H1 (cell line): Measurements from ENCODE around the gene MRTO4. TPM values are rescaled to one million over a fixed set of nuclear protein-coding genes. Genes with fewer than 3 reads are reported as not detected.

Source experiments
- CTCF ChIA-PET: fragments of 300-600 bp; sonication (Branson Sonifier 250); formaldehyde crosslinking; loops from one replicate; lab custom pipeline; 2021; ENCODE audit not compliant: partially characterized antibody; lab: Charles Lee
- POLR2A ChIA-PET: fragments of 300-600 bp; sonication (Branson Sonifier 250); formaldehyde crosslinking; loops from one replicate; lab custom pipeline; 2021; ENCODE audit warnings: inconsistent platforms; ENCODE audit not compliant: partially characterized antibody; lab: Charles Lee
- DNase-seq, 2 experiments: peaks; one replicate each; pipeline versions ENCODE4 v3.0.0 to v3.0.0-alpha.2; 2010 to 2022; ENCODE audit warnings: low spot score in 2 of 2, low read depth in 1 of 2, mixed read lengths in 1 of 2
- FAIRE-seq: peaks from 2 replicates; lab custom pipeline; 2011; peaks lifted over from hg19 to GRCh38; lab: Jason Lieb, UNC
- H2AFZ ChIP-seq: 2 replicates; pipeline ENCODE4 v1.8.1; 2012; ENCODE audit warnings: low read length, inconsistent platforms
- H2AK5ac ChIP-seq: 2 replicates; pipeline ENCODE4 v1.6.1; 2013; ENCODE audit warnings: low read depth, low read length
- H2BK120ac ChIP-seq: replicated peaks from 2 replicates; pipeline ENCODE3; 2013; ENCODE audit warnings: low read depth, low read length, inconsistent platforms
- H2BK12ac ChIP-seq: 2 replicates; pipeline ENCODE4 v1.6.1; 2013; ENCODE audit warnings: low read depth, low read length
- H2BK15ac ChIP-seq: 2 replicates; pipeline ENCODE4 v1.6.1; 2013; ENCODE audit warnings: low read length
- H2BK20ac ChIP-seq: 2 replicates; pipeline ENCODE4 v1.6.1; 2013; ENCODE audit warnings: low read length
- H2BK5ac ChIP-seq: 2 replicates; pipeline ENCODE4 v1.6.1; 2013; ENCODE audit warnings: low read depth, low read length
- H3K14ac ChIP-seq: 2 replicates; pipeline ENCODE4 v1.6.1; 2013; ENCODE audit warnings: inconsistent platforms; ENCODE audit not compliant: insufficient read length
- H3K18ac ChIP-seq: 2 replicates; pipeline ENCODE4 v1.6.1; 2013; ENCODE audit warnings: low read length; ENCODE audit errors: extremely low read depth
- H3K23ac ChIP-seq: 2 replicates; pipeline ENCODE4 v1.6.1; 2013; ENCODE audit warnings: inconsistent platforms; ENCODE audit not compliant: insufficient read length
- H3K23me2 ChIP-seq: 2 replicates; pipeline ENCODE4 v1.6.1; 2013; ENCODE audit warnings: low read depth, low read length
- H3K27ac ChIP-seq: 2 replicates; pipeline ENCODE4 v1.6.1; 2011; ENCODE audit warnings: low read depth, low read length, inconsistent platforms
- H3K27me3 ChIP-seq, 4 experiments: replicated peaks in 1 of 4; 1 replicate in 1 of 4; 2 replicates in 3 of 4; pipeline versions ENCODE4 v1.6.1 to v1.8.1; 2011 to 2013; ENCODE audit warnings: low read length in 3 of 4, mild to moderate bottlenecking in 3 of 4, inconsistent platforms in 2 of 4, mixed read lengths in 2 of 4, moderate library complexity in 1 of 4; ENCODE audit not compliant: control insufficient read depth in 3 of 4, insufficient read depth in 3 of 4; ENCODE audit errors: extremely low read depth in 1 of 4
- H3K36me3 ChIP-seq, 4 experiments: 2 replicates each; pipeline versions ENCODE4 v1.6.1 to v1.8.1; 2011 to 2013; ENCODE audit warnings: mild to moderate bottlenecking in 4 of 4, low read length in 3 of 4, moderate library complexity in 2 of 4, control low read depth in 1 of 4, inconsistent platforms in 1 of 4; ENCODE audit not compliant: insufficient read depth in 4 of 4, control insufficient read depth in 2 of 4
- H3K4ac ChIP-seq: replicated peaks from 2 replicates; pipeline ENCODE3; 2013; ENCODE audit warnings: low read length, low read depth, mixed read lengths, inconsistent platforms; ENCODE audit not compliant: insufficient read length
- H3K4me1 ChIP-seq, 4 experiments: replicated peaks in 1 of 4; 1 replicate in 1 of 4; 2 replicates in 3 of 4; pipeline versions ENCODE4 v1.6.1 to v1.8.1; 2011 to 2013; ENCODE audit warnings: low read length in 3 of 4, inconsistent platforms in 2 of 4, mixed read lengths in 1 of 4; ENCODE audit not compliant: insufficient read depth in 4 of 4, control insufficient read depth in 3 of 4
- H3K4me2 ChIP-seq, 2 experiments: 2 replicates each; pipeline versions ENCODE4 v1.6.1 to v1.8.1; 2011 to 2013; ENCODE audit warnings: low read depth in 2 of 2, low read length in 2 of 2, control low read depth in 1 of 2, inconsistent platforms in 1 of 2, mild to moderate bottlenecking in 1 of 2; ENCODE audit not compliant: insufficient read depth in 1 of 2
- H3K4me3 ChIP-seq, 4 experiments: fragments of 200-600, 300-600 bp in 1 of 4; sonication (generic), shearing (Covaris generic), sonication (Bioruptor Twin) in 1 of 4; 2 replicates each; pipeline versions ENCODE4 v1.5.1 to v1.8.1; 2011 to 2016; ENCODE audit warnings: low read length in 4 of 4, low read depth in 3 of 4, control low read depth in 2 of 4, inconsistent platforms in 2 of 4, mild to moderate bottlenecking in 2 of 4, mixed read lengths in 1 of 4, moderate library complexity in 1 of 4; ENCODE audit not compliant: insufficient read depth in 2 of 4; ENCODE audit errors: extremely low read depth in 1 of 4
- H3K56ac ChIP-seq: replicated peaks from 2 replicates; pipeline ENCODE3; 2013; ENCODE audit warnings: low read depth, mild to moderate bottlenecking, mixed read lengths, low read length, inconsistent platforms; ENCODE audit not compliant: insufficient read length
- H3K79me1 ChIP-seq: 2 replicates; pipeline ENCODE4 v1.6.1; 2013; ENCODE audit warnings: low read depth, low read length, control low read depth
- H3K79me2 ChIP-seq, 2 experiments: 2 replicates each; pipeline versions ENCODE4 v1.6.1 to v1.8.1; 2012 to 2013; ENCODE audit warnings: low read length in 2 of 2, mild to moderate bottlenecking in 2 of 2, inconsistent platforms in 1 of 2; ENCODE audit not compliant: insufficient read depth in 2 of 2, control insufficient read depth in 1 of 2
- H3K9ac ChIP-seq, 4 experiments: replicated peaks in 1 of 4; 1 replicate in 1 of 4; 2 replicates in 3 of 4; pipeline versions ENCODE4 v1.6.1 to v1.8.1; 2011 to 2013; ENCODE audit warnings: low read depth in 3 of 4, low read length in 3 of 4, control low read depth in 2 of 4, mild to moderate bottlenecking in 2 of 4, moderate library complexity in 2 of 4, inconsistent platforms in 1 of 4; ENCODE audit errors: extremely low read depth in 1 of 4
- H3K9me3 ChIP-seq, 2 experiments: 2 replicates each; pipeline versions ENCODE4 v1.6.1 to v1.8.1; 2012 to 2013; ENCODE audit warnings: mild to moderate bottlenecking in 2 of 2, moderate library complexity in 2 of 2, control low read depth in 1 of 2, inconsistent platforms in 1 of 2, low read depth in 1 of 2, low read length in 1 of 2, mixed read lengths in 1 of 2; ENCODE audit not compliant: insufficient read depth in 2 of 2
- H4K20me1 ChIP-seq, 2 experiments: replicated peaks in 1 of 2; 2 replicates each; pipeline versions ENCODE3 to v1.8.1; 2011 to 2013; ENCODE audit warnings: inconsistent platforms in 2 of 2, low read length in 2 of 2, mild to moderate bottlenecking in 1 of 2; ENCODE audit not compliant: insufficient read depth in 2 of 2, control insufficient read depth in 1 of 2
- H4K5ac ChIP-seq: 2 replicates; pipeline ENCODE4 v1.6.1; 2013; ENCODE audit warnings: low read length, low read depth, mixed read lengths, inconsistent platforms; ENCODE audit not compliant: insufficient read length
- H4K8ac ChIP-seq: 2 replicates; pipeline ENCODE4 v1.8.0; 2013; ENCODE audit warnings: mild to moderate bottlenecking, moderate library complexity, low read length, inconsistent platforms; ENCODE audit not compliant: insufficient read depth; ENCODE audit errors: extremely low read depth
- H4K91ac ChIP-seq: replicated peaks from 2 replicates; pipeline ENCODE3; 2013; ENCODE audit warnings: low read length, mixed read lengths, inconsistent platforms; ENCODE audit not compliant: insufficient read length
- CHD1 ChIP-seq: IDR thresholded peaks from 2 replicates; pipeline ENCODE4 v1.6.1; 2012; ENCODE audit warnings: low read depth, low read length, improper control_type of control experiment
- CTCF ChIP-seq, 3 experiments: IDR thresholded peaks; 1 replicate in 2 of 3; 2 replicates in 1 of 3; pipeline versions ENCODE4 v1.5.1 to v1.6.1; 2011; ENCODE audit warnings: low read length in 3 of 3, mild to moderate bottlenecking in 3 of 3, inconsistent platforms in 2 of 3, low read depth in 1 of 3, moderate library complexity in 1 of 3; ENCODE audit not compliant: insufficient read depth in 1 of 3; ENCODE audit errors: control extremely low read depth in 1 of 3
- EZH2 ChIP-seq: fragments of 200-600 bp; sonication (generic); IDR thresholded peaks from 2 replicates; pipeline ENCODE4 v1.7.1; 2012; ENCODE audit warnings: low read depth, mild to moderate bottlenecking, moderate library complexity, low read length, inconsistent platforms; ENCODE audit not compliant: severe bottlenecking
- FOSL1 ChIP-seq: IDR thresholded peaks from 2 replicates; pipeline ENCODE4 v1.6.1; 2011; ENCODE audit warnings: mild to moderate bottlenecking, low read depth, low read length, moderate library complexity; ENCODE audit not compliant: insufficient read depth
- KDM5A ChIP-seq: fragments of 200-600 bp; IDR thresholded peaks from 2 replicates; pipeline ENCODE4 v1.7.1; 2012; ENCODE audit warnings: mild to moderate bottlenecking, low read length, inconsistent platforms, mixed read lengths
- POU5F1 ChIP-seq: IDR thresholded peaks from 2 replicates; pipeline ENCODE4 v1.6.1; 2011; ENCODE audit warnings: low read depth, mild to moderate bottlenecking, low read length, moderate library complexity
- RBBP5 ChIP-seq: IDR thresholded peaks from 2 replicates; pipeline ENCODE4 v1.7.1; 2012; ENCODE audit warnings: low read depth, mild to moderate bottlenecking, inconsistent platforms, low read length, moderate library complexity, borderline replicate concordance
- RFX5 ChIP-seq: IDR thresholded peaks from 2 replicates; pipeline ENCODE4 v1.6.1; 2011; ENCODE audit warnings: low read depth, low read length, improper control_type of control experiment, borderline replicate concordance
- SIRT6 ChIP-seq: IDR thresholded peaks from one replicate; pipeline ENCODE4 v1.7.1; 2012; ENCODE audit warnings: low read length, inconsistent platforms
- SRF ChIP-seq: IDR thresholded peaks from 2 replicates; pipeline ENCODE4 v1.6.1; 2011; ENCODE audit warnings: mild to moderate bottlenecking, low read depth, low read length, moderate library complexity
- SUZ12 ChIP-seq: fragments of 200-600 bp; sonication (generic); IDR thresholded peaks from 2 replicates; pipeline ENCODE4 v1.6.1; 2012; ENCODE audit warnings: mild to moderate bottlenecking, inconsistent platforms, low read length, moderate library complexity, mixed read lengths
- TEAD4 ChIP-seq: IDR thresholded peaks from 2 replicates; pipeline ENCODE4 v1.6.1; 2012; ENCODE audit warnings: low read depth, low read length, inconsistent platforms, mixed read lengths
- WGBS, 2 experiments: shearing (Covaris generic) in 1 of 2; methylation state at CpG; one replicate each; pipeline versions ENCODE4 v1.1.6 to v1.1.7; 2013 to 2015; ENCODE audit warnings: low lambda C conversion rate in 2 of 2, mixed read lengths in 2 of 2, inconsistent platforms in 1 of 2, low coverage in 1 of 2, missing lambda C conversion rate in 1 of 2; ENCODE audit not compliant: insufficient replicate concordance in 2 of 2, insufficient coverage in 1 of 2, insufficient read length in 1 of 2; ENCODE audit errors: extremely low coverage in 1 of 2, missing lambda C conversion rate in 1 of 2; 5-methylcytosine and 5-hydroxymethylcytosine counted together
- polyA plus RNA-seq, 7 experiments: library from polyadenylated mRNA; depleted of rRNA in 3 of 7; stranded (reverse) in 5 of 7; unstranded in 2 of 7; fragments of >200 nt in 5 of 7; fragments of 200-250 nt in 2 of 7; gene quantifications; 1 replicate in 5 of 7; 2 replicates in 1 of 7; 4 replicates in 1 of 7; pipeline versions ENCODE4 v1.2.1 to v1.2.3, GENCODE V29; 2011 to 2013; ENCODE audit warnings: missing spikeins in 2 of 7, mixed read lengths in 2 of 7
- total RNA-seq: library from RNA; stranded (reverse); fragmentation: NEBNext Ultra II Directional; extraction: Animal tissue kit (Norgen Biotek cat#: 25700); gene quantifications from 2 replicates; pipeline ENCODE4 v1.2.1, GENCODE V29; 2021

MRTO4 gene
- total and polyA plus RNA-seq, 2 of the 8 experiments (the other 6 are each of a cell fraction or from before 2014, with no cell fraction given): 36.9 to 64.3 TPM

- H3K4me2 ChIP-seq: no peak overlapping the region
- no peaks in the 10 kb centered on the region; the same call in 1 of the 2 replicates for H3K79me1 ChIP-seq
- H2BK12ac ChIP-seq: no peak overlapping the region
- H3K9ac ChIP-seq: no peak overlapping the region
- no peak overlapping the region for H2AFZ ChIP-seq
- no peaks in the 10 kb centered on the region for H3K27me3 ChIP-seq
- H2BK5ac ChIP-seq: no peak overlapping the region
- H3K56ac ChIP-seq: no peak overlapping the region
- WGBS, 2 experiments: 100% methylated on average over 3 of the region's 3 CpGs; no CpG with 5 or more reads in 1 of the 2 experiments
- CTCF ChIA-PET: interaction anchor here (4.3 to 4.4 kb wide), 2 partner anchors 8 to 12 kb away, joined by 15 to 22 read pairs; no protein-coding TSS in a partner anchor
- POLR2A ChIA-PET: interaction anchor here (0.5 kb wide), 1 partner anchor 16 kb away, joined by 3 read pairs; no protein-coding TSS in a partner anchor
- peaks cover 2 to 7% of the 10 kb centered on the region in 2 experiments for H4K20me1 ChIP-seq
- H4K8ac ChIP-seq: no peak overlapping the region
- no peak for TF ChIP-seq FOSL1
- TF ChIP-seq KDM5A: no peak
- TF ChIP-seq POU5F1: no peak
- TF ChIP-seq SUZ12: no peak
- no peak for TF ChIP-seq TEAD4
- TF ChIP-seq EZH2: no peak
- no peak for TF ChIP-seq CHD1
- no peak for TF ChIP-seq SIRT6
- TF ChIP-seq SRF: no peak
- no peak for TF ChIP-seq RFX5
- TF ChIP-seq RBBP5: no peak
- TF ChIP-seq CTCF (IDR thresholded peaks at IDR 0.05; ENCODE audit: control extremely low read depth in 1 of 3, insufficient read depth in 1 of 3, low read depth in 1 of 3, low read length in 3 of 3): no peak
- TF ChIP-seq, all 59 proteins: peak for 0
- H3K36me3 ChIP-seq: peaks cover 50 to 74% (median 70%) of the 10 kb centered on the region in 4 experiments
- H2AK5ac ChIP-seq: no peak overlapping the region
- H3K23ac ChIP-seq: no peak overlapping the region
- no peak overlapping the region for H4K91ac ChIP-seq
- H3K14ac ChIP-seq: no peak overlapping the region
- H2BK15ac ChIP-seq: no peak overlapping the region
- no peak overlapping the region for H4K5ac ChIP-seq
- no peak overlapping the region for H2BK120ac ChIP-seq
- no peaks in the 10 kb centered on the region for H3K23me2 ChIP-seq
- DNase-seq: no peak
- no peak overlapping the region for H2BK20ac ChIP-seq
- H3K4ac ChIP-seq: no peak overlapping the region
- H3K18ac ChIP-seq: no peak overlapping the region
- H3K27ac ChIP-seq: no peak overlapping the region
- no peaks in the 10 kb centered on the region for H3K4me1 ChIP-seq
- no peak overlapping the region for H3K4me3 ChIP-seq
- no peaks in the 10 kb centered on the region for H3K9me3 ChIP-seq
- FAIRE-seq: no peak
- no peaks in the 10 kb centered on the region for H3K79me2 ChIP-seq
Measured at GRCh38 chr1:19229229-19229628, 22.4 kb upstream of the MRTO4 start.
